HepG2 (cell line): ENCODE results near the gene THOC1. TPM values are rescaled to one million over a fixed set of nuclear protein-coding genes. Genes with fewer than 3 reads are reported as not detected.

Experiments
- ATAC-seq: fragments of 200-7000 bp; cut with Tn5 transposase; 3 replicates; pipeline ENCODE4 v1.9.1; 2020; ENCODE audit warnings: mild to moderate bottlenecking, moderate library complexity
- BruUV-seq: library from RNA; stranded (reverse); fragments of 400-500 nt; replicated peaks from 2 replicates; lab custom pipeline; 2021; lab: Mats Ljungman, UMichigan
- CTCF ChIA-PET: fragments of 300-600 bp; formaldehyde crosslinking; extraction: SDS; loops from one replicate; lab custom pipeline; 2021; ENCODE audit warnings: low total read pairs, inconsistent platforms, low intra/inter-chr PET ratio; lab: Yijun Ruan, JAX
- POLR2A ChIA-PET: fragments of 350-600 bp; sonication (Branson Sonifier 250); formaldehyde crosslinking; loops from one replicate; lab custom pipeline; 2020; ENCODE audit warnings: antibody characterized with exemption, inconsistent platforms; lab: Yijun Ruan, JAX
- DNase-seq: peaks from one replicate; pipeline ENCODE4 v3.0.0-alpha.2; 2015; ENCODE audit warnings: low spot score
- FAIRE-seq: peaks from 3 replicates; lab custom pipeline; 2011; peaks lifted over from hg19 to GRCh38; lab: Jason Lieb, UNC
- H2AFZ ChIP-seq: one replicate; pipeline ENCODE4 v1.6.1; 2011; ENCODE audit warnings: low read length, inconsistent platforms
- H3K27ac ChIP-seq: fragments of 300-600 bp; 3 replicates; pipeline ENCODE4 v1.8.0; 2011; ENCODE audit warnings: mixed run types, mild to moderate bottlenecking, mixed read lengths, low read length, inconsistent platforms; ENCODE audit not compliant: insufficient read depth; ENCODE audit errors: extremely low read length
- H3K27me3 ChIP-seq, 2 experiments: fragments of 200-600 bp in 1 of 2; 2 replicates in 1 of 2; 3 replicates in 1 of 2; pipeline versions ENCODE4 v1.6.0 to v1.8.0; 2011; ENCODE audit warnings: low read length in 2 of 2, mild to moderate bottlenecking in 2 of 2, moderate library complexity in 2 of 2, inconsistent platforms in 1 of 2; ENCODE audit not compliant: insufficient read depth in 2 of 2, control insufficient read depth in 1 of 2
- H3K36me3 ChIP-seq, 2 experiments: fragments of 200-600 bp in 1 of 2; replicated peaks in 1 of 2; 2 replicates in 1 of 2; 3 replicates in 1 of 2; pipeline versions ENCODE4 v1.5.1 to v1.8.0; 2011; ENCODE audit warnings: low read length in 2 of 2, inconsistent platforms in 1 of 2; ENCODE audit not compliant: insufficient read depth in 2 of 2, control insufficient read depth in 1 of 2
- H3K4me1 ChIP-seq: 2 replicates; pipeline ENCODE4 v1.5.1; 2012; ENCODE audit warnings: low read length, inconsistent platforms; ENCODE audit not compliant: insufficient read depth
- H3K4me2 ChIP-seq: 2 replicates; pipeline ENCODE4 v1.6.0; 2011; ENCODE audit warnings: low read depth, low read length, inconsistent platforms
- H3K4me3 ChIP-seq, 3 experiments: fragments of 200-600 bp in 1 of 3; sonication (generic), shearing (Covaris generic) in 1 of 3; replicated peaks in 1 of 3; 2 replicates each; pipeline ENCODE4 v1.5.1; 2011 to 2016; ENCODE audit warnings: low read length in 3 of 3, inconsistent platforms in 2 of 3, low read depth in 2 of 3, mild to moderate bottlenecking in 2 of 3, control low read depth in 1 of 3, mixed read lengths in 1 of 3; ENCODE audit not compliant: insufficient read depth in 1 of 3
- H3K79me2 ChIP-seq: one replicate; pipeline ENCODE4 v1.6.1; 2011; ENCODE audit warnings: low read length, inconsistent platforms; ENCODE audit not compliant: insufficient read depth
- H3K9ac ChIP-seq: 2 replicates; pipeline ENCODE4 v1.6.0; 2011; ENCODE audit warnings: mild to moderate bottlenecking, low read depth, low read length, inconsistent platforms; ENCODE audit not compliant: insufficient read depth
- H3K9me3 ChIP-seq: 2 replicates; pipeline ENCODE4 v1.5.1; 2012; ENCODE audit warnings: mild to moderate bottlenecking, low read length
- H4K20me1 ChIP-seq: 2 replicates; pipeline ENCODE4 v1.6.0; 2011; ENCODE audit warnings: inconsistent platforms, mild to moderate bottlenecking, low read length, moderate library complexity; ENCODE audit not compliant: insufficient read depth
- FLYWCH1 ChIP-seq: sonication (generic); formaldehyde crosslinking; IDR thresholded peaks from 2 replicates; pipeline ENCODE4 v1.8.1; 2023; ENCODE audit warnings: mild to moderate bottlenecking, missing genetic modification reagents
- NR2C2 ChIP-seq: sonication (generic); formaldehyde crosslinking; IDR thresholded peaks from 2 replicates; pipeline ENCODE4 v1.4.0; 2020; ENCODE audit warnings: missing genetic modification reagents, mild to moderate bottlenecking, moderate library complexity, borderline replicate concordance
- ZNF629 ChIP-seq: sonication (generic); formaldehyde crosslinking; conservative IDR thresholded peaks from 2 replicates; pipeline ENCODE4 v1.5.0; 2020; ENCODE audit warnings: missing genetic modification reagents
- WGBS: methylation state at CpG from one replicate; pipeline ENCODE4 v1.1.6; 2017; ENCODE audit warnings: low lambda C conversion rate; 5-methylcytosine and 5-hydroxymethylcytosine counted together
- in situ Hi-C: cut with HindIII; loops from 2 replicates; pipeline ENCODE4 v1.10.0; 2017; ENCODE audit warnings: low pct_unique_long_range_greater_than_20kb; ENCODE audit not compliant: extremely low pct_ligation_motif_present
- intact Hi-C: fragments of 100-400 bp; cut with micrococcal nuclease; formaldehyde crosslinking; loops from one replicate; pipeline ENCODE4 v1.10.0; 2022; ENCODE audit not compliant: unreplicated experiment
- polyA plus RNA-seq, 8 experiments: library from polyadenylated mRNA; depleted of rRNA in 3 of 8; stranded (reverse) in 7 of 8; unstranded in 1 of 8; fragments of >200 nt; fragmentation: Illumina TruSeq in 4 of 8; extraction: Trizol in 4 of 8; gene quantifications; 2 replicates each; pipeline versions ENCODE4 v1.2.1 to v1.2.3, GENCODE V29; 2011 to 2016; ENCODE audit warnings: low read depth in 4 of 8, missing spikeins in 1 of 8, mixed read lengths in 1 of 8; ENCODE audit not compliant: insufficient read depth in 1 of 8
- total RNA-seq, 5 experiments: library from RNA; depleted of rRNA; stranded (reverse); fragments of >200 nt; fragmentation: Illumina TruSeq; extraction: Trizol; gene quantifications; 2 replicates each; pipeline ENCODE4 v1.2.3, GENCODE V29; 2016; ENCODE audit warnings: low read depth in 1 of 5
- TF ChIP-seq, protein P1 (sequence below): sonication (generic); formaldehyde crosslinking; IDR thresholded peaks from 2 replicates; pipeline ENCODE4 v1.4.0; 2020; ENCODE audit warnings: missing genetic modification reagents

Gene THOC1
- total and polyA plus RNA-seq, 2 of the 13 experiments (the other 11 are each of a cell fraction or from before 2014, with no cell fraction given), result 40.6 to 56.7 TPM

DNA sequence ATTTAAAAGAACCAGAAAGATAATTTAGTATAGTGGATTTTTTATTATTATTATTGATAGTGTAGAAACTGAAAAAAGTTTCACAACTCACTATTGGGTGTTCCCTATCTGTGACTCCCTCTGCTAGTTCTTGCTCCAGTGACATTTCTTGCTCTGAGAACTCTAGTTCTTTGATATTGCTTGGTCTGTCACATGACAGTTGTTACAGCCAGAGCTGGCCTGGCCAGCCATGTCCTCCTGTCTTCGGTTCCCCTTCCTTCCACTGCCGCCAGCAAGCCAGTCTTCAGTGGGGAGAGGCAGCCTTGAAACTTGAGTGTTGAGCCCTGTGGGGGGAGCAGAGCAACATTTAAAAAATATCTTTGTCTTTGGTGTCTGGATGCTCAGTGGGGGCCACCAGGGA lies 7.6 kb upstream of the THOC1 start (continued):
- TF ChIP-seq, protein P1, sequence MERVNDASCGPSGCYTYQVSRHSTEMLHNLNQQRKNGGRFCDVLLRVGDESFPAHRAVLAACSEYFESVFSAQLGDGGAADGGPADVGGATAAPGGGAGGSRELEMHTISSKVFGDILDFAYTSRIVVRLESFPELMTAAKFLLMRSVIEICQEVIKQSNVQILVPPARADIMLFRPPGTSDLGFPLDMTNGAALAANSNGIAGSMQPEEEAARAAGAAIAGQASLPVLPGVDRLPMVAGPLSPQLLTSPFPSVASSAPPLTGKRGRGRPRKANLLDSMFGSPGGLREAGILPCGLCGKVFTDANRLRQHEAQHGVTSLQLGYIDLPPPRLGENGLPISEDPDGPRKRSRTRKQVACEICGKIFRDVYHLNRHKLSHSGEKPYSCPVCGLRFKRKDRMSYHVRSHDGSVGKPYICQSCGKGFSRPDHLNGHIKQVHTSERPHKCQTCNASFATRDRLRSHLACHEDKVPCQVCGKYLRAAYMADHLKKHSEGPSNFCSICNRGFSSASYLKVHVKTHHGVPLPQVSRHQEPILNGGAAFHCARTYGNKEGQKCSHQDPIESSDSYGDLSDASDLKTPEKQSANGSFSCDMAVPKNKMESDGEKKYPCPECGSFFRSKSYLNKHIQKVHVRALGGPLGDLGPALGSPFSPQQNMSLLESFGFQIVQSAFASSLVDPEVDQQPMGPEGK, result no peak

DNA sequence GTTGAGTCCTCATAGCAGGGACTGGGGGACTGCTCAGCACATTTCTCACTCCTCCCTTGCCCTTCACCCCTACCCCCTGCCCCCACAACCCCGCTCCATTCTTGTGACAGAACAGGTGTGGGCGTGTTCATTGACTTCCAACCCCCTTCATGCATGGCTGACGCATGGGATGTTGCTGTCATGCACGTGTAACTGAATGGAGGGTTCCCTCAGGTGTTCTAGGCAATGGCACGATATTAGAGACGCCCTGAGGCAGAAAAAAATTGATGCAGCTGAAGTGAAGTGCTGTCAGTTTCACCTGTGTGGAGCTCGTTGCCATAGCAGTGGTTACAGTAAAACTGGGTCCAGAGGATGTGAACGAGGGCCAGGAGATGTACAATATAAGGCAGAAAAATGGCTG lies 6.5 kb upstream of the THOC1 start:
- 58% methylated on average over 8 of the region's 8 CpGs for WGBS
- FAIRE-seq, result no peak
- Histone ChIP-seq H4K20me1 (no peaks in the 10 kb centered on the region), H3K9ac (no peak overlapping the region), H3K27ac (no peak overlapping the region), H3K4me1 (peaks cover 13% of the 10 kb centered on the region), H3K27me3 (no peaks in the 10 kb centered on the region), H3K36me3 (no peaks in the 10 kb centered on the region), H3K4me3 (no peak overlapping the region), H3K4me2 (no peak overlapping the region), H2AFZ (no peak overlapping the region), H3K9me3 (no peaks in the 10 kb centered on the region), H3K79me2 (no peaks in the 10 kb centered on the region)
- ChIA-PET POLR2A (no interaction called here), CTCF (no interaction called here)
- intact Hi-C loops (no loop called here), in situ Hi-C loops (loop anchor here (10.0 kb wide), 1 partner anchor 340 kb away; no protein-coding TSS in a partner anchor)
- BruUV-seq, result no TSS peak
- no peak for DNase-seq
- no peak for TF ChIP-seq FLYWCH1 (CRISPR knock-in tag)
- ATAC-seq, result no peak

DNA sequence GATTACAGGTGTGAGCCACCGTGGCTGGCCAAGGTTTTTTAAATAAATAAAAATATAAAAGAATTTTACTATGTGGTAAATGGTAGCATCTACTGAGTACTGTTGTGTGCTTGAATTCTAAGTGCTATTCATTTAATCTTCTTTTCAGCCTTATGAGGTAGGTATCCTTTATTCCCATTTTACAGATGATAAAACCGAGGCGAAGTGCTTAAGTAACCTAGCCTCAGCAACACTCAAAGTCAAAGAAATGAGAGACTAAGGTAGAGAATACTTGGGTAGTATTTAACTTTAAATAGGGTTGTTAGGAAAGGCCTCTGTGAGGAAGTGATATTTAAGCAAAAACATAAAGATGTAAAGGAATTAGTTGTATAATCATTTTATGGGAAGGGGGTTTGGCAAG lies 5.7 kb upstream of the THOC1 start:
- ATAC-seq (no peak), FAIRE-seq (no peak), DNase-seq (no peak)
- H4K20me1 ChIP-seq, result no peaks in the 10 kb centered on the region
- peaks cover 17% of the 10 kb centered on the region for H3K4me1 ChIP-seq
- no peaks in the 10 kb centered on the region for H3K36me3 ChIP-seq
- POLR2A ChIA-PET, result no interaction called here
- no peak overlapping the region for H2AFZ ChIP-seq
- H3K4me2 ChIP-seq, result no peak overlapping the region
- no peak overlapping the region for H3K4me3 ChIP-seq
- CTCF ChIA-PET, result no interaction called here
- in situ Hi-C loops (loop anchor here (10.0 kb wide), 1 partner anchor 341 kb away; no protein-coding TSS in a partner anchor), intact Hi-C loops (no loop called here)
- H3K9me3 ChIP-seq, result no peaks in the 10 kb centered on the region
- H3K9ac ChIP-seq, result no peak overlapping the region
- no TSS peak for BruUV-seq
- H3K79me2 ChIP-seq, result peaks cover 5% of the 10 kb centered on the region
- no peaks in the 10 kb centered on the region; a peak in 1 of 5 replicates for H3K27me3 ChIP-seq
- WGBS, result 81% methylated on average over 3 of the region's 3 CpGs
- H3K27ac ChIP-seq, result no peak overlapping the region
- TF ChIP-seq ZNF629 (peak; percentile 34; the same call in 1 of the 2 replicates), NR2C2 (CRISPR knock-in tag) (no peak)
